PC-9 (cell line): Measurements from ENCODE around the gene ADGRG7. TPM values are rescaled to one million over a fixed set of nuclear protein-coding genes. Genes with fewer than 3 reads are reported as not detected.

ENCODE experiments used
- BruUV-seq: library from RNA; stranded (reverse); fragments of 400-500 nt; replicated peaks from 2 replicates; lab custom pipeline; 2021; lab: Mats Ljungman, UMichigan
- CTCF ChIA-PET: fragments of 300-600 bp; sonication (Branson Sonifier 250); formaldehyde crosslinking; loops from one replicate; lab custom pipeline; 2022; ENCODE audit warnings: antibody characterized with exemption; lab: Charles Lee
- POLR2A ChIA-PET: fragments of 300-600 bp; sonication (Branson Sonifier 250); formaldehyde crosslinking; loops from one replicate; lab custom pipeline; 2022; ENCODE audit warnings: antibody characterized with exemption; ENCODE audit not compliant: unreplicated experiment; lab: Charles Lee
- DNase-seq, 2 experiments: peaks; one replicate each; pipeline versions ENCODE4 v3.0.0 to v3.0.0-alpha.2; 2015 to 2022; ENCODE audit warnings: mixed read lengths in 1 of 2
- H2AFZ ChIP-seq: fragments of 200-600 bp; sonication (generic); 2 replicates; pipeline ENCODE4 v1.8.1; 2017; ENCODE audit warnings: antibody characterized with exemption
- H3F3A ChIP-seq: fragments of 200-600 bp; sonication (generic); 2 replicates; pipeline ENCODE4 v1.8.1; 2017; ENCODE audit warnings: antibody characterized with exemption, mild to moderate bottlenecking, low read depth; ENCODE audit not compliant: insufficient read depth
- H3K27ac ChIP-seq: fragments of 200-600 bp; sonication (generic); 2 replicates; pipeline ENCODE4 v1.6.1; 2016; ENCODE audit warnings: mixed run types
- H3K27me3 ChIP-seq: fragments of 200-600 bp; sonication (generic); 2 replicates; pipeline ENCODE4 v1.6.1; 2016; ENCODE audit warnings: low read depth, mixed run types; ENCODE audit not compliant: insufficient read depth
- H3K36me3 ChIP-seq: fragments of 200-600 bp; sonication (generic); 2 replicates; pipeline ENCODE4 v1.6.1; 2016; ENCODE audit warnings: low read depth, mixed run types
- H3K4me1 ChIP-seq: fragments of 200-600 bp; sonication (generic); replicated peaks from 2 replicates; pipeline ENCODE4 v1.6.1; 2016; ENCODE audit warnings: mixed run types; ENCODE audit not compliant: insufficient read depth
- H3K4me2 ChIP-seq: fragments of 200-600 bp; sonication (generic); 2 replicates; pipeline ENCODE4 v1.6.1; 2017; ENCODE audit warnings: mixed run types
- H3K4me3 ChIP-seq: fragments of 200-600 bp; sonication (generic); 2 replicates; pipeline ENCODE4 v1.6.1; 2016; ENCODE audit warnings: mixed run types
- H3K79me2 ChIP-seq: fragments of 200-600 bp; sonication (generic); 2 replicates; pipeline ENCODE4 v1.6.1; 2017; ENCODE audit warnings: low read depth, mixed run types
- H3K9me2 ChIP-seq: fragments of 200-600 bp; sonication (generic); 2 replicates; pipeline ENCODE4 v1.8.1; 2017; ENCODE audit warnings: mild to moderate bottlenecking; ENCODE audit not compliant: insufficient read depth
- H3K9me3 ChIP-seq: fragments of 200-600 bp; sonication (generic); 2 replicates; pipeline ENCODE4 v1.8.1; 2016; ENCODE audit warnings: low read depth; ENCODE audit not compliant: insufficient read depth
- H4K20me1 ChIP-seq: fragments of 200-600 bp; sonication (generic); 2 replicates; pipeline ENCODE4 v1.8.1; 2017; ENCODE audit not compliant: insufficient read depth
- CTCF ChIP-seq: fragments of 200-600 bp; sonication (generic); conservative IDR thresholded peaks from 2 replicates; pipeline ENCODE4 v1.6.1; 2017; ENCODE audit warnings: mixed run types, antibody characterized with exemption, mild to moderate bottlenecking, moderate library complexity
- EZH2 ChIP-seq: fragments of 200-600 bp; sonication (generic); IDR thresholded peaks from 2 replicates; pipeline ENCODE4 v1.8.0; 2017; ENCODE audit warnings: antibody characterized with exemption, low read depth
- intact Hi-C: fragments of 100-400 bp; cut with micrococcal nuclease; formaldehyde crosslinking; loops from one replicate; pipeline ENCODE4 v1.10.0; 2022; ENCODE audit not compliant: unreplicated experiment
- total RNA-seq: library from RNA; stranded (reverse); gene quantifications from 2 replicates; pipeline ENCODE4 v1.2.3, GENCODE V29; 2021

Gene ADGRG7
- total RNA-seq, 1 experiment from 2014 or later: not detected

GRCh38 chr3:100641471-100642032 lies 32.2 kb downstream of the ADGRG7 start:
- DNase-seq: peak in 1 of 2 experiments; percentile 13
- no peak for TF ChIP-seq EZH2
- TF ChIP-seq CTCF: no peak
- Histone ChIP-seq H3K4me2 (no peak overlapping the region), H3K27me3 (no peaks in the 10 kb centered on the region), H3K4me3 (no peak overlapping the region), H3F3A (no peaks in the 10 kb centered on the region), H4K20me1 (no peaks in the 10 kb centered on the region), H3K4me1 (no peaks in the 10 kb centered on the region), H2AFZ (no peak overlapping the region; the same call in 1 of the 2 replicates), H3K9me3 (no peaks in the 10 kb centered on the region), H3K36me3 (no peaks in the 10 kb centered on the region), H3K27ac (no peak overlapping the region), H3K79me2 (no peaks in the 10 kb centered on the region), H3K9me2 (no peaks in the 10 kb centered on the region)
- ChIA-PET POLR2A (interaction anchor here (0.6 kb wide), 1 partner anchor 27 kb away, joined by 5 read pairs; no protein-coding TSS in a partner anchor), CTCF (interaction anchor here (1.3 kb wide), 1 partner anchor 178 kb away, joined by 5 read pairs; no protein-coding TSS in a partner anchor)
- intact Hi-C loops: no loop called here
- no TSS peak for BruUV-seq

DNA sequence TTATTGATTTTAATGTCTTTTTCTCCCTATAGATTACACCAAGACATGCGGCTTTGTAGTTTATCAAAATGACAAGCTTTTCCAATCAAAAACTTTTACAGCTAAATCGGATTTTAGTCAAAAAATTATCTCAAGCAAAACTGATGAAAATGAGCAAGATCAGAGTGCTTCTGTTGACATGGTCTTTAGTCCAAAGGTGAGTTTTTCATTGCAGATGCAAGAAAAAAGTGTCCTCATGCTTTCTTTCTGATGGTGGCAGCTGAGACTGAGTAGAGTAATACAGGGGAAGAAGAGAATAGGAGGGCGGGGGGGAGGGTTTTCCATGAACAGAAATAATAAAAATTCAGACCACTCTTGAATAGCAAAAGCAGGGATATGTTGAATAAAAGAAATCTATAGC lies 36.5 kb downstream of the ADGRG7 start:
- Histone ChIP-seq H3K4me1 (peaks cover 9% of the 10 kb centered on the region), H3K4me2 (no peak overlapping the region), H2AFZ (no peak overlapping the region), H3K27me3 (no peaks in the 10 kb centered on the region), H3K9me3 (no peaks in the 10 kb centered on the region), H3K4me3 (no peak overlapping the region), H3F3A (peaks cover 8% of the 10 kb centered on the region; the same call in 1 of the 2 replicates), H3K9me2 (no peaks in the 10 kb centered on the region), H3K36me3 (no peaks in the 10 kb centered on the region), H3K27ac (no peak overlapping the region), H3K79me2 (no peaks in the 10 kb centered on the region), H4K20me1 (no peaks in the 10 kb centered on the region)
- POLR2A ChIA-PET: no interaction called here
- CTCF ChIA-PET: no interaction called here
- BruUV-seq: no TSS peak
- peak in 1 of 2 experiments; percentile 26 for DNase-seq
- TF ChIP-seq CTCF: no peak
- no peak for TF ChIP-seq EZH2
- intact Hi-C loops: no loop called here

DNA sequence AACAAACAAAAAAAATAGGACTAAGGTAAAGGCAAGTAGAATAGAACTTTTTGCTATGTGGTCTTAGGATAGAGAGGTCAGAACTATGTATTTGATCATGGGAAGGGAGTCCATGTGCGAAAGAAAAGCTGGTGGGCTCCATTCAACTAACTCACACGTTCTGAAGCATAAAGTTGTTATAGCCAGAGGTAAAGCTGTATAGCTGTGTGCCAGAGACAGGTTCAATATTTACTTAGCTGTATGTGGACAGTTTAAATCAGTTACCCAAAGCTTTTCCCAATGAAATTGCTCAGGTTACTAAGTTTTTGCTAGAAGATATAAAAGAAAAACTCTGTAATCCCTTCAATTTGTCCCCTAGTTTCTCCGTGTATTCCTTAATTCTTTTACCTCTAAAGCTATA lies 37.8 kb downstream of the ADGRG7 start:
- Histone ChIP-seq H3K4me1 (peaks cover 20% of the 10 kb centered on the region), H3K27ac (no peak overlapping the region), H3K4me2 (no peak overlapping the region), H3K36me3 (no peaks in the 10 kb centered on the region), H3K79me2 (no peaks in the 10 kb centered on the region), H3F3A (peaks cover 20% of the 10 kb centered on the region), H3K9me3 (no peaks in the 10 kb centered on the region), H2AFZ (no peak overlapping the region), H3K27me3 (no peaks in the 10 kb centered on the region), H3K4me3 (no peak overlapping the region), H4K20me1 (no peaks in the 10 kb centered on the region), H3K9me2 (no peaks in the 10 kb centered on the region; the same call in 1 of the 2 replicates)
- ChIA-PET CTCF (no interaction called here), POLR2A (no interaction called here)
- DNase-seq: no peak
- no peak for TF ChIP-seq EZH2
- no peak for TF ChIP-seq CTCF
- intact Hi-C loops: no loop called here
- BruUV-seq: no TSS peak
